H1 (cell line): Measurements from ENCODE around the gene PPOX.

Experiments
- BRCA1 ChIP-seq: IDR thresholded peaks from 2 replicates; pipeline ENCODE4 v1.6.1; 2012; ENCODE audit warnings: low read depth, low read length, improper control_type of control experiment
- POLR2A ChIP-seq, 2 experiments: IDR thresholded peaks; 1 replicate in 1 of 2; 2 replicates in 1 of 2; pipeline ENCODE4 v1.6.1; 2011; ENCODE audit warnings: low read depth in 2 of 2, low read length in 2 of 2, mild to moderate bottlenecking in 2 of 2; ENCODE audit errors: control extremely low read depth in 1 of 2
- POLR2AphosphoS5 ChIP-seq: IDR thresholded peaks from 2 replicates; pipeline ENCODE4 v1.6.1; 2011; ENCODE audit warnings: low read depth, low read length
- SP1 ChIP-seq: IDR thresholded peaks from 2 replicates; pipeline ENCODE4 v1.6.1; 2011; ENCODE audit warnings: low read depth, low read length
- TAF1 ChIP-seq: IDR thresholded peaks from 2 replicates; pipeline ENCODE4 v1.6.1; 2011; ENCODE audit warnings: mild to moderate bottlenecking, low read depth, low read length
- TF ChIP-seq, protein P1 (sequence below): IDR thresholded peaks from 2 replicates; pipeline ENCODE4 v1.6.1; 2011; ENCODE audit warnings: low read depth, mild to moderate bottlenecking, low read length; ENCODE audit not compliant: insufficient read depth
- TF ChIP-seq, protein P2 (sequence below): IDR thresholded peaks from 2 replicates; pipeline ENCODE4 v1.6.1; 2012; ENCODE audit warnings: inconsistent platforms
- TF ChIP-seq, protein P3 (sequence below), 3 experiments: IDR thresholded peaks; 1 replicate in 2 of 3; 2 replicates in 1 of 3; pipeline versions ENCODE4 v1.5.1 to v1.6.1; 2011; ENCODE audit warnings: low read length in 3 of 3, mild to moderate bottlenecking in 3 of 3, inconsistent platforms in 2 of 3, low read depth in 1 of 3, moderate library complexity in 1 of 3; ENCODE audit not compliant: insufficient read depth in 1 of 3; ENCODE audit errors: control extremely low read depth in 1 of 3

DNA sequence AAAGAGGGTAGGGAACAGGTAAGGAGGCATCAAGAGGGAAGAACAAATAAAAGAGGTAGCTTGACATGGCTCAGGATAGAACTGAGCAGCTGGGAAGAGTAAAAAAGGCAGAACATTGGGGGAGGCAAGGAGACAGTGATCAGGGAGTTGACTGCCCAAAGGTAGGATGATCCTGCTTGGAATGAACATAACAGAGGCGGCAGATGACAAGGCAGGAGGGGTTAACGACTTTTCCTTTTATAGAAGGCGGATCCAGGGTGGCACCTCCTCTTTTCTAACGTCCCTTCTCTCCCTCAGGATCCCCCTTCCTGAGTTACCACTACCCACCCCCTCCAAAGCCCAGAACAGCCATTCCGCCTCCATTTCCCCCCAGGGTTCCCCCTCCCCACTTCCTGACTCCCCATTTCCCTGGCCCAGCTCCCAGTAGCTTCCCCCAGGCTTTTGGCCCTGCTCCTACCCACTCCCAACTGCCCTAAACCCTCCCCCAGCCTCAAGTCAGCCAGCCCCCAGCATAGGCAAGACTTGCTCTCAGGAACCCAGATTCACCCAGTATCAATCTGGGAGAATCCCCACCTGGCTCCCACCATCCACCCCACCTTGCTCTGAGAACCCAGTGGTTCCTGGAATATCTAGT is 33.4 kb downstream of the PPOX start:
- no peak for TF ChIP-seq TAF1
- TF ChIP-seq, protein P1, sequence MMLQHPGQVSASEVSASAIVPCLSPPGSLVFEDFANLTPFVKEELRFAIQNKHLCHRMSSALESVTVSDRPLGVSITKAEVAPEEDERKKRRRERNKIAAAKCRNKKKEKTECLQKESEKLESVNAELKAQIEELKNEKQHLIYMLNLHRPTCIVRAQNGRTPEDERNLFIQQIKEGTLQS = no peak
- TF ChIP-seq, protein P2, sequence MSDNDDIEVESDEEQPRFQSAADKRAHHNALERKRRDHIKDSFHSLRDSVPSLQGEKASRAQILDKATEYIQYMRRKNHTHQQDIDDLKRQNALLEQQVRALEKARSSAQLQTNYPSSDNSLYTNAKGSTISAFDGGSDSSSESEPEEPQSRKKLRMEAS = no peak
- TF ChIP-seq, protein P3, sequence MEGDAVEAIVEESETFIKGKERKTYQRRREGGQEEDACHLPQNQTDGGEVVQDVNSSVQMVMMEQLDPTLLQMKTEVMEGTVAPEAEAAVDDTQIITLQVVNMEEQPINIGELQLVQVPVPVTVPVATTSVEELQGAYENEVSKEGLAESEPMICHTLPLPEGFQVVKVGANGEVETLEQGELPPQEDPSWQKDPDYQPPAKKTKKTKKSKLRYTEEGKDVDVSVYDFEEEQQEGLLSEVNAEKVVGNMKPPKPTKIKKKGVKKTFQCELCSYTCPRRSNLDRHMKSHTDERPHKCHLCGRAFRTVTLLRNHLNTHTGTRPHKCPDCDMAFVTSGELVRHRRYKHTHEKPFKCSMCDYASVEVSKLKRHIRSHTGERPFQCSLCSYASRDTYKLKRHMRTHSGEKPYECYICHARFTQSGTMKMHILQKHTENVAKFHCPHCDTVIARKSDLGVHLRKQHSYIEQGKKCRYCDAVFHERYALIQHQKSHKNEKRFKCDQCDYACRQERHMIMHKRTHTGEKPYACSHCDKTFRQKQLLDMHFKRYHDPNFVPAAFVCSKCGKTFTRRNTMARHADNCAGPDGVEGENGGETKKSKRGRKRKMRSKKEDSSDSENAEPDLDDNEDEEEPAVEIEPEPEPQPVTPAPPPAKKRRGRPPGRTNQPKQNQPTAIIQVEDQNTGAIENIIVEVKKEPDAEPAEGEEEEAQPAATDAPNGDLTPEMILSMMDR (IDR thresholded peaks at IDR 0.05; ENCODE audit: control extremely low read depth in 1 of 3, insufficient read depth in 1 of 3, low read depth in 1 of 3, low read length in 3 of 3) = no peak
- TF ChIP-seq POLR2A (IDR thresholded peaks at IDR 0.05; ENCODE audit: control extremely low read depth in 1 of 2, low read depth in 2 of 2, low read length in 2 of 2) = no peak; a peak in 1 of 3 replicates
- TF ChIP-seq POLR2AphosphoS5 = no peak
- TF ChIP-seq BRCA1 = no peak
- TF ChIP-seq SP1 = no peak
